Femur (tissue), 1 donor: ENCODE measurements around the gene KIF26B.
"Not testable (repeated sequence)": the region's sequence is repeated elsewhere in the genome, so short reads cannot be mapped to it uniquely, and the experiment has no call there.

Experiments used
- DNase-seq: peaks from one replicate; pipeline ENCODE4 v3.0.0-alpha.2; 2017

The KIF26B gene

DNA sequence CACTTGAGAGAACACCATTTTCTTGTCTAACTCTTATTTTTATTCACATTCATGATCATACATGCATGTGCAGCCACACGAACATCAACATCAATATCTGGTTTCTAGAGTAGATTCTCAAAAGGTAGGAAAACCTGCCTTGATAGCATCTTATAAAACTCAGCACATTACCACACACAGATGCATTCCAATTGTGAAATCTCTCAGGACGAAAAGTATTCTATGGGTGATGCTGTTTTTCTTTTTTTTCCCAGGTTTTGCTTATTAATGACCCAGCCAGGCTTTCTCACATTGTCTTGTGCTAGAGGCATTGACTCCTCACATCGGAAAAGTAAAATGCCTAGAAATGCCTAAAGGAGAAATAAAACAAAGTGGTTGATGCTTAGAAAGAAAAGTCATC lies 562.8 kb downstream of the KIF26B start:
- DNase-seq: no peak

DNA sequence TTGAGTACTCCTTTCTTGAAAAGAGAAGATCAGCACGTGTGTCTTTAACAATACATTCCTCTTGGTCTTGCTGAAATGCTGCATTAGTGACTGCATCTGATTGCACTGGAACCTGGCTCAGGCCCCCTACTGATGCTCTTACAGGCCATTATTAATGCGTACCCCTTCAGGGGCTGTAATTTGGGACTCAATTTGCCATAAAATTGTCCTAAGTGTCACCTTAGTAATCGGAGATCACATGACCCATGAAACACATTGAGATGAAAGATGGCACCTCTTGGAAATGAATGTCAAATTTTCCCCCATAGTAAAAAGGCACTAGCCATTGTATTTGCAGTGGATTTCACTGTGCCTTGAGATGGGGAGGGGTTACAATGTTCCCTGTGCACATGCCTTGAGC lies 563.3 kb downstream of the KIF26B start:
- no peak for DNase-seq

DNA sequence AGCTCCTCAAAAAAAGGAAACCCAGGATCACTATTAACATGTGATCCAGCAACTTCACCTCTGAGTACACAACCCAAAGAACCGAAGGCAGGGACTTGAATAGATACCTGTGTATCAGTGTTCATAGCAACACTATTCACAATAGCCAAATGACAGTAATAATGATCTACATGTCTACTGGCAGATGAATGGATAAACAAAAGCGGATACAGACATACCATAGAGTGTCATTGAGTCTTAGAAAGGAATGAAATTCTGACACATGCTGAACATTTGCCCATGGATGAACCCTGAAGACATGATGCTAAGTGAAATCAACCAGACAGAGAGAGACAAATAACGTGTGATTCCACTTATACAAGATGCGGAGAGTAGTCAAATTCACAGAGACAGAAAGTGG lies 564.2 kb downstream of the KIF26B start:
- DNase-seq: no peak

DNA sequence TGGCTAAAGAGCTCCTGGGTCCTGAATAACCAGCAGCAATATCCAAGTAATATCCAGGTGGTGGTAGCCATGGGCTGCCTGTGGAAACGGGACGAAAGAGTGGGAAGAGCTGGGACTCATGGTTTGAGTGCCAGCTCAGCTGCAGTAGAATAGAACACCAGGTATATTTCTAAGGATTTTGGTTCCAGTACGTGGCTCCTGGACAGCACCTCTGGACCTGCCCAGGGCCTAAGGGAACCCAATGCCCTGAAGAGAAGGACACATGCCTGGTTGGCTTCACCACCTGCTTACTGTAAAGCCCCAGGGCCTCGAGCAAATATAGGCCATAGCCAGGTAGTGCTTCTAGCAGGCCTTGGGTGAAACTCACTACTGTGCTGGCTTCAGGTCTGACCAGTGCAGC lies 566.7 kb downstream of the KIF26B start:
- no peak for DNase-seq

DNA sequence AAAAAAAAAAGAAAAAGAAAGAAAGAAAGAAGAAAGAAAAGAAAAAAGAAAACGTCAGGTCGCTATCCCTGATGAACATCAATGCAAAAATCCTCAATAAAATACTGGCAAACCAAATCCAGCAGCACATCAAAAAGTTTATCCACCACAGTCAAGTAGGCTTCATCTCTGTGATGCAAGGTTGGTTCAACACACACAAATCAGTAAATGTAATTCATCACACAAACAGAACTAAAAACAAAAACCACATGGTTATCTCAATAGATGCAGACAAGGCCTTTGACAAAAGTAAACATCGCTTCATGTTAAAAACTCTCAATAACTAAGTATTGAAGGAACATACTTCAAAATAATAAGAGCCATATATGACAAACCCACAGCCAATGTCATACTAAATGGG lies 573.2 kb downstream of the KIF26B start:
- not testable (repeated sequence) for DNase-seq

DNA sequence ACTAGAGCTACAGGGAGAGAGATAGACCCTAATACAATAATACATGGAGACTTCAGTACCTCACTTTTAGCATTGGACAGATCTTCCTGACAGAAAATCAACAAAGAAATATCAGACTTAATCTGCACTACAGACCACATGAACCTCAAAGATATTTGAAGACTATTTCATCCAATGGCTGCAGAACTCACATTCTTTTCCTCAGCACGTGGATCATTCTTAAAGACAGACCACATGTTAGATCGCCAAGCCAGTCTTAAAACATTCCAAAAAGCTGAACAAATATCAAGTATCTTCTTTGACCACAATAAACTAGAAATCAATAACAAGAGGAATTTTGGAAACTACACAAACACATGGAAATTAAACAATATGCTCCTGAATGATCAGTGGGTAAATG lies 576.0 kb downstream of the KIF26B start:
- no peak for DNase-seq

DNA sequence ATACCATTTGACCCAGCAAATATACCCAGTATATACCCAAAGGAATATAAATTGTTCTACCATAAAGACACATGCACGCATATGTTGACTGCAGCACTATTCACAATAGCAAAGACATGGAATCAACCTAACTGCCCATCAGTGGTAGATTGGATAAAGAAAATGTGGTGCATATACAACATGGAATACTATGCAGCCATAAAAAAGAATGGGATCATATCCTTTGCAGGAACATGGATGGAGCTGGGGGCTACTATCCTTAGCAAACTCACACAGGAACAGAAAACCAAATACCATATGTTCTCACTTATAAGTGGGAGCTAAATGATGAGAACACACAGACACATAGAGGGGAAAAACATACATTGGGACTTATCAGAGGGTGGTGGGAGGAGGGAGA lies 585.6 kb downstream of the KIF26B start:
- DNase-seq: not testable (repeated sequence)

DNA sequence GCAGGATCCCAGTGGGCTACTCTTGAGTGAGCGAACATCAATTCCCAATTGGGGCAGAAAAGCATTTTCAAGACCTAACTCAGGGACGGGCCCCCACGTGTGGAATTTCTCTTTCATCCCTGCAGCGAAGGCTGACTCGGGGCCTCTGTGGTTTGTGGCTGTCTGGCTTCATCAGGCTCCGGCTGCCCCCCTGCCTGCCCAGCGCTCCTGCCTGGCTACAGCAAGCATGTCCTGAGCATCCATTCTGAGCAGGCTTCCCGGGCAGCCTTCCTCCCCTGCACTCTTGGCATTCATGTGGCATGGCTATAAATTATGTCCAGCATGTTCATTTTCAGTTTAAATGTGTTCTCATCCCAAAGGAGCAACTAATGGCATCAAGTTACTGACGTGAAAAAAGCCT lies 588.1 kb downstream of the KIF26B start:
- peak; percentile 62 for DNase-seq

DNA sequence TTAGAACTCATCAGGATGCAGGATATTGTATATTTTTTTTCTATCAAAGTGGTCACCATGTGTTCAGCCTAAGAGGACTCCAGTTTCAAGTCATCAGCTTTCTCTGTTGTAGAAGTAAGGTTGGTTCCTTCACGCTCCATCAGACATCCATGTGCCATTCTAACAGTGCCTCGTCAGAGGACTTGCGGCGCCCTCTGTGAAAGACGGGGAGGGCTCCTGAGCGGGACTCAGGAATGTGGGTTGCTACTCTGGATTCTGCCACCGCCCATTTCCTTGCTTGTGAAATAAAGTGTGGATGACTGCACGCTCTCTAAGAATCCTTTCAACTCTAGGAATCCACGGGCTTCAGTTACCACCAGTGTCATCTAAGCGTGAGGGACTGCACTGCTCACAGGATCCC lies 593.5 kb downstream of the KIF26B start:
- DNase-seq: no peak

DNA sequence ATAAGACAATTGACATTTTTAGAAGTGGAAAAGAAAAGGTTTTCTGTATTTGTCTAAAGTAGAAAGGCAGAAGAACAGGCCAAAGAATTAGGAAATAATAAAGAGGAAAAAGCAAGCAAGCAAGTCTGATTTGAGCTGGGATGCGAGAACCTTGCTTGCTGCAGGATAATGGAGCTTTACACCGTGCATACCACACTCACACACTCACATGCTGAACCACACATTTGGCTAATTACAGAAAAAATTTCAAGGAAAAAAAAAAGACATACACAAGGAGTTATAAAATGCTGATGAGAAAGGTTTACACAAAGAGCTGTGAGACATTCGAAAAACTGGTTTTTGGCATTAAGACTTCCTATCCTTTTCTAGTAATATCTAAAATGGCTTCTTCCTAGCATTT lies 593.9 kb downstream of the KIF26B start:
- no peak for DNase-seq

DNA sequence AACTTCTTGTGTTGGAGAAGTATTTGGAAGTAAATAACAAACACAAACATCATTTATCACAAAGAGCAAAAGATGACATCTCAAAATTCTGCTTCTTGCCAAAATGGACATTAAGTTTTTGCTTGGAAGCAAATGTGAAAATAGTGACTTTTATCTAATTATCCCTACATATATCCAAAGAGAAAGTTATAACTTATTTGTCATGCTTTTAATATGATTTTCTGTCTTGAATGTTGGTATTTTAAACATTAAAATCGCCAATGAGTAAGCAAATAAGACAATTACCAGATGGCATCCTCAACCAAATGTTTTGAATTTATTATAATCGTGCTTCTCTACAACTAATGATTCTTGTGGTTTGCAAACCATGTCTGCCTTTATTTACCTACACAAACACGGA lies 594.3 kb downstream of the KIF26B start:
- no peak for DNase-seq

DNA sequence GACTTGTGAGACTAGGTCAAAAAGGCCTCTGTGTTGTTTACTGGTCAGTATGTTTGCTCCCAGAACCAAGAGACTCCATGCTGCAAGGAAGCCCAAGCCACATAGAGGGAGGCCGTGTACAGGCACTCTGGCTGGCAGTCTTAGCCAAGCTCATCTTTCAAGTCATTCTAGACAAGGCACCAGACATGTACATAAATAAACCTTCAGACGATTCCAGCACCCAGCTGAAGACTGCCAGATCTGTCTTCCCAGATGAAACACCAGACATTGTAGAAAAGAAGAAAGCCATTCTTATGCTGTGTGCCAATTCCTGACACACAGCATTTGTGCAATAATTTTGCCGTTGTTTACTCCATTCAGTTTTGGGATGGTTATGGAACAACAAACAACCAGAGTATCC lies 595.5 kb downstream of the KIF26B start:
- no peak for DNase-seq

DNA sequence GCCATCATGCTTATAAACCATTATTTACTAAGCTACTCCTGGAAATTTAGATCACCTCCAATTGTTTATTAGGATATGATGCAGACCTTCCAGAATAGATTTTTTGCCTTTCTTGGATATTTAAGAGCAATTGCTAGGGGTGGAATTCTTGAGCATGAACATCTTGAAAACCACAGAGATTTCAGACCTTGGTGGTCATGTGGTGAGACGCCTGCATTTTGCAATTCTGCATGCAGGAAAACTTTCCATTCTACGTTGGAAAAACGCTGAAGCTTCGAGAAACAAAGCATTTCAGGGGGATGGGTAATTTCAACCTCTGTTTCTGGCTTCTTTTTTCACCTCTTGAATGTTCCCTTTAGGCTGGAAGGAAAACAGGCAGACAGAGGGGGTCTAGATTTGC lies 596.3 kb downstream of the KIF26B start:
- DNase-seq: no peak

DNA sequence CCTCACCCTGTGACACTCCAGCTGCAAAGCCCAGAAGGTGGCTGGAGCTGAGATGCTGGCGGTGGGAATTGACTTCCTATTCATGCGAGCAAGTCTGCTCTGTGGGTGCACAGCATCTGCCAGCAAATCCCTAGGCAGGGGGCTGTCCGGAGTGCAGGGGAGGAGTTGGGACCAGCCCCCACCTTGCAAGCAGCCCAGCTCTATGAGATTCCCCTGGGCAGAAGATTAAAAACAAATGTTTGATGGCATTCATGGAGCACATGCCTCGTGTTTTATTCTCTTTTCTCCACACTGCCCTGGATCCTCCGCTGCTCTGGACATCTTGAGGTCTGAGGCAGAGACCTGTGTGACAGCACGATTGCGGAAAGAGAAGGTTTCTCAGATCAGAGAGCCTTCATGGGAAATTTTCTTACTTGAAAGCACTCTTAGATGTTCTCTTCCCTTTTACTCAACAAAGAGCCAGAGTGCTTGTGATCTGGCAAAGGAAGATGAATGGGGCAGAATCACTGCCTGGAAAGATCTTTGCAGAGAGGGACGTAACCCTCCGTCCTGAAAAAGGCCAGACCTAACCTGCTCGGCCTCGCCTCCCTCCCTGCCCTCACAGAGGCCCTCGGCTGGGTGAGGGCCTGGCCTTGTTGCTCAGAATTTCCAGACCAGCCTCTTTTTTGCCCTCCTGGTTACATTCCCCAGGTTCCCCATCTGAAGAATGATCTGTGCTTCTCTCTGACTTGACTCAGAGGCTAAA lies 597.1 kb downstream of the KIF26B start:
- no peak for DNase-seq

DNA sequence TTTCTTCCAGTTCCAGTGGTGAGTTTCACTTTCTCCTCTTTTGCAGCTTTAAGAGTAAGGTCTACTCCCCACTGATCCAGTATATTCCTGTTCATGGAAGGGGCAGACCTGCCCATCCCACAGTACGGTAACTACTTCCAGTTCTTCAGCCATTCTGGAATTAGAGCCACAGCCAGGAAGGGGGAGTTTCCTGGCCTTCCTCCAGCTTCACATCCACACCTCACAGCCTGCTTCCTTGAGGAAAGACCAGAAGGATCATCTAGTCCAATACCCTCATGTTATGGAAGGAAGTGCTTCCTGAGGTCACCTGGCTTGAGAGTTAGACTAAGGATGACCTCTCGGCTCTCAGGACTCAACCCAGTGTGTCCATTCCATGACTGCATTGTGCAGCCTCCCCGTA lies 597.8 kb downstream of the KIF26B start:
- DNase-seq: no peak

DNA sequence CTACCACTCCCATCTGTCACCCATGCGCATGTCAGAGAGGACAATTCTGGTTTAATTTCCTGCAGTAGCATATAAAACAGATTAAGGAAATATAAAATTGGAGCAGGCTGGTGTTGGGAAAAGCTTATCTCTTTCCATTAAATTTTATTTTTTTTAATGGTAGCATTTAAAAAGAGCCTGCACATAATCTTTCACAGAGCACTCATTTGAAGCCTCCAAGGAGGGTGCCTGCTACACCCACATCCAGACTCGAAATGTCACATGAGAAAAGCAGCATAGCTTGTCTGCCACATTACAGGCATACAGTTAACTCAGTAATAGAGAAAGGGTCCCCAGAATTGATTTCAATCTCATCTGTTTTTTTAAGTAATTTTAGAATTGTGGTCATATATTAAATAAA lies 599.0 kb downstream of the KIF26B start:
- DNase-seq: no peak

DNA sequence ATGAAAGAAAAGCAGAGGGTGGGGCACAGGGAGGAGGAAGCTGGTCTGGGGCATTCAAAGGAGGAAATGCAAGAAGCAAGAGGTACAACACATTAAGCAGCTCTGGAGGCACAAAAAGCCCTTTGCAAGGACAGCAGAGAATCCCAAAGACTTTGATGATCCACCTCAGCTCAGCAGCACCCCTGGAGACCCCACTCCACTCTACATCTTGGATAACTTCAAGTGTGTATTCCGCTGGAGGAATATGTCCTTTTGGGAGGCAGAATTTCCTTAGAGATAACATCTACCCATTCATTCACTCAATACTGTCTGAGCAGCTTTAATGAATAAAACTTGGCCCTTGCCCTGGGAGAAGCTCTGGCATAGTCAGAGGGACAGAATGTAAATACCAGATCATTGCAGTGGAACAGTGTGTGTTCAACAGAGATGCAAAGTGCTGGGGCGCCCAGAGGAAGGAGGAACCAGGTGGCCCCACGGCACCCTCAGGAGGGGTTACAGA lies 599.7 kb downstream of the KIF26B start:
- no peak for DNase-seq
